D341Med (cell line): Measurements from ENCODE around the gene SSH3.

Source experiments
- DNase-seq: peaks from one replicate; pipeline ENCODE4 v3.0.0; 2012; ENCODE audit warnings: low spot score

The SSH3 gene

DNA sequence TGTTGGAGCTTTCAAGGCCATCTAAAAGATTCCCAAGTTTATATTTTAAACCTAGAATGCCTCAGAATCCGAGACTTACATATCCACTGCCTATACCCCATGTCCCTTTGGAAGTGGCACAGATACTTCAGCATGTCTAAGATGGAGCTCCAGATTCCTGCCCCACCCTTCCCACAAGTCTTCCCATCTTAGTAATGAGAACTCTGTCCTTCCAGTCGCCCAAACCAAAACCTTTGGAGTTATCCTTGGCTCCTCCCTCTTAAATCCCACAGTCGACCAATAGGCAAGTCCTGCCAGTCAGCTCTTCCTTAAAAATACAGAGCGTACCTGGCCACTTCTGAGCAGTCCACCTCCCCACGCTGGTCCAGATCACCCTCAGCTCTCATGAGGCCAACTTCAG, 45.7 kb downstream of the SSH3 start:
- DNase-seq: no peak

- DNase-seq: no peak
These were observed 46.1 kb downstream of the SSH3 start for GRCh38 chr11:67349457-67349856.

GRCh38 chr11:67349928-67350465, 46.7 kb downstream of the SSH3 start:
- no peak for DNase-seq

GRCh38 chr11:67351275-67352005, 48.1 kb downstream of the SSH3 start:
- peak; percentile 80 for DNase-seq

- no peak for DNase-seq
These were observed 49.4 kb downstream of the SSH3 start for GRCh38 chr11:67352546-67353316.

GRCh38 chr11:67353317-67354074, 50.2 kb downstream of the SSH3 start, which contains the start of gene POLD4:
Gene POLD4, minus strand, starts transcription at chr11:67353546. Its CDS starts 147 bp downstream, at chr11:67353399.
- DNase-seq: peak; percentile 98

DNA sequence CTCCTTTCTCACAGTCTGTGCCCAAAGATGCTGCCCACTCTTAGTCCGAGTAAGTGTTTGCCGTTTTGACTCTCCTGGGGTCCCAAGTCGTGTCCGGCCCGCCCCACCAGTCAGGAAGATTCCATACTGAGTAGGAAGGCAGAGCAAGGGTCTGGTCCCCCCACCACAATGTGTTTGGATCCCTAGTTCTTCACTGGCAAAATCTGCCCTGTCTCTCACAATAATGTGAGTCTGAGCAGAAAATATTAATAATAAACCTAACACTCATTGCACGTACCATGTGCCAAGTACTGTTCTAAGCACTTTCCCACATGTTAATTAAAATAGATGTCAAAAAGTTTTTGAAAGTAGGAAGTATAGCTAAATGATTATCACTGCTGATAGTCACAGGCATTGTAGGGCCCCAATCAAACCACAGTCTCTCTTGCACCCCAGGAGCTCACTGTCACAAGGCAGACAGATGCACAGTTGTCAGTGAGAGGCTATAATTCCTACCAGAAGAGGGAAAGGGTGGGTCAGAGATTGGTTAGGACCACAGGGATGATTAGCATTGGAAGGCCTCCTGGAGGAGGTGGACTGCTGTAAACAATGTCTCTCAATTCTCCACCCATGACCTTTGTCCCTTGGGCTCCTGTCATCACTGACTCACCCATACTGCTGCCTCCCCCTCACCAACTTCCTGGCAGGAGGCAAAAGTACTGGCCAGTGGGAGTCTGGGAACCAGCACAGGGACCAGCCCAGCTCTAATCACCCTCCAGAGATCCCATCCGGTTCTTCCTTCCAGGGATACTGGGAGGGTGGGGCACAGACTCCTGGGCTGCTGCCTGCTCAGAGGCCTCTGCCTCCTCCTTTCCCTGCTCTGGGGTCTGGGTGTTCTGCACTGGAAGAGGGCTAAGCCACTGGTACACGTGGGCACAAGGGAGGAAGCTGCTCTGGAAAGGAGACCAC, 51.0 kb downstream of the SSH3 start:
- DNase-seq: peak; percentile 24

DNA sequence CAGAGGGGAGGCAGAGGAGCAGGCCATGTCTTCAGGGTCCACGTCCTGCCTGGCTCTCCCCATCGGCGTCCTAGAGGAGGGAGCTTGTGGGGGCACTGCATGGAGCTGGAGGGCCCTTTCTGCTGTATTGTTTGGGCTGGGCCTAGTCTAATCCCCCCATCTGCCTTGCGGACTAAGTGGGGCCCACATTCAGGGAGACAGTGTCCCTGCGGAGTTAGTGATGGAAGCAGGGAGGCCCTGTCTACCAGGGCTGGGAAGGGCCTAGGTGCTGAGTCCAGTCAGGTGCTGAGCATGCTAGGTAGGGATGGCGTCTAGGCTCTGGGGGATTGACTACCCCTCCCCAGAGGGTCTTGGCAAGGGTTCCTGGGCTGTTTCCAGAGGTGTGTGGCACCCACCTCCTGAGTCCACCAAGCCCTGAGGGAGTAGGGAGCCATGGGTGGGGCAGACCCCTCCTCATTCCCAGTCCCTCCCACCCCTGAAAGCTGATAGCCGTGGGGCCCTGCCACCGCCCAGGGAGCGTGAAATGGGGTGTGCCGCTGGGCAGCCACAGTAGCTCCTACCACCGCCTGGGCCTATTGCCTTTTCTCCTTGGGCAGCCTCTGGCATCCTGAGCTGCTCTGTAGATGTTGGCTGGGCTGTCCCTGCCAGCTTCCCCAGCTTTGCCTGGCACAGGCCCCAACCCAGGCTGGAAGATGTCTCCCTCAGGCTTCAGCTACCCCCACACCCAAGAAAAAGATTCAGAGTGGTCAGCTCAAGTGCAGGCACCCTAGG, 51.9 kb downstream of the SSH3 start:
- DNase-seq: peak; percentile 22

DNA sequence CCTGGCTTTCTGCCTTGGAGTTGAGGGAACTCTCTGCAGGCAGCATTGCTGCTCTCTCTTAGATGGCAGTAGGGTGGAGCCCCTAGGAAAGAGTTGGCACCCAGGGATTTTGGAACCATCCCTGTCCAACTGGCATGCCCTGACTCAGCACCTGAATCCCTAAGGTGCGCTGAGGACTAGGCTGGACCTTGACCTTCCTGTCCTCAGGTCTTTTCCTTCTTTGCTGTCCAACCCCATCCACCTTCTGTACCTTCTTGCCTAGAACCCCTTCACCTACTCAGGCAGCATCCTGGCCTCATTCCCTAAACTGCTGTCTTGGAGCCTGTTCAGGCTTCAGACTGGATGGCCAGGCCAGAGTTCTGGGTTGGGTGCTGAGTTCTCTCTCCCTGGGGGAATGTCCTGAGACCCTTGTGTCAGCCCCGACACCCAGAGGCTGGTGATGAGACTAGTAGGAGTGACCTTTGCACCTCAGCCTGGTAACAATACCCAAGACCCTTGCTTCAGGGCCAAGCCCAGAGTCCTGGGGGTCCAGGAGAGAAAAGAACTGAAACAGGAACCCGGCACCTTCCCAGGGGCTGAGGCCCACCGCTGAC, 52.6 kb downstream of the SSH3 start:
- no peak for DNase-seq

GRCh38 chr11:67356387-67356863, 53.1 kb downstream of the SSH3 start:
- no peak for DNase-seq

DNA sequence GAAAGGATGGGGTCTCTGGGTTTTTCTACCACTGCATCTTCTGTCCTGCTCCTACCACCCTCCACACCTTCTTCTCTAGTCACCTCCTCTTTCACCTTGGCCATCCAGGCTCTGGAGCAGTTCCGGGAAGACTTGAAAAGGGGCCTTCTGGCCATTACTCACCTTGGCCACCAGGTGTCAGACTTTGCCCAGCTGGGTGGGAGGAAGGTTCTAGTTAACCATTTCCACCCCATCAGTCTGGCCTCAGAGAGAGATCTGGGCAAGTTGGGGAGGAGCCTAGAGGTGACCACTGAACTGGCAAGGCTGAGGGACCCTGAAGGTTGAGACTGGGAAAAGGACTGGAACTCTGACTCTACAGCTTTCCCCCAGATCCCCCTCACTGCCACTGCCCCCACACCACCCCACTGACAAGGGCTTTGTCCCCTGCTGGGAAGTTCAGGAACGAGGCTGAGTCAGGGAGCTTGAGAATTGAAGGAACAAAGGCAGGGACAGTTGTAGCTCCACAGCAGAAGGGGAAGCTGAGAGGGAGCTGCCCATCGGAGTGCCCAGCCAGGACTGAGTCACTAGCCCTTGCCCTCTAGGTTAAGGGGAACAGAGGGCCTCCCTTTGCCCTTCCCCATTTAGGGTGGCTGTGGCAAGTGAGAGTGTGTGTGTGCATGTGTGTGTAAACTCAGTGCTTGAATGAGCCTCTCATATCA, 53.7 kb downstream of the SSH3 start:
- peak; percentile 77 for DNase-seq

DNA sequence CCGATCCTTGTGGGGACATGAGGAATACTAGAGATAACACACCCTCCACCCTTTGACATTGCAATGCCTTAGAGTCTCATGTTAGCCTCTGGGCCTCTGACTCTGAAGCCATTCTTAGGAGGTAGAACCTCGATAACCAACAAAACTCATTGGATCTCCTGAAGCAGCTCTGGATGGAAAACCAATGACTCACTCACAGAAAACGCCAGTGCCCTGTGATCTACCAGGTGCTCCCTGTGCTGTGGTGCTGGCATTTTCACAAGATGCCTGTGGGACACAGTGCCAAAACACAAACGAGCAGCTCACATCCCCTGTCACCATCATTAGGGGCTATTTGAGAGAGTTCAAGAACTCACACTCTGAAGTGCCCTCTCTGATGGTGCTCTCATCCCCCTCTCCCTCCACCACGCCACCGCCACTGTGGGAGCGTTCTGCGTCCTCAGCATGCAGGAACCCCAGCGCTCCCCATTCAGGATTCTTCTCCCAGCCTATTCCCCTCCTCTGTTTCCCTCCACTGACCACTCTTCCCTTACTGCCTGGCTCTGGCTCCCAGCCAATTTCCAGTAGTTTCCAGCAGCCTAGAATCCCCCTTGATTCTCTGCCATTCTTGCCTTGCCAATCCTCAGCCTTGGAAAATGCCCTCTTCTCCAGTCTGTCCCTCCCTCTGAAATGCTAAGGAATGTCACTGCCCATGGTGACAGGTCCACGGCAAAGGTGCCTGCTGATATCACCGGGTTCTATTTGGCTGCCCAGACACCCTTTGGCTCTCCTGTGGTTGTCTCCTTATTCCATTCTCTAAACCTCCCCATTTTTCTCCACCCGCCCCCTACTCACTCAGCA, 54.7 kb downstream of the SSH3 start:
- DNase-seq: peak; percentile 9
